Measurements from ENCODE around the gene CD2.

The CD2 gene

GRCh38 chr1:116754198-116754977, at the start of gene CD2:
TSS of gene CD2 (plus strand) at chr1:116754430. CDS start at chr1:116754493, 63 bp downstream.
- DNase-seq: peak; percentile 62 to 67

DNA sequence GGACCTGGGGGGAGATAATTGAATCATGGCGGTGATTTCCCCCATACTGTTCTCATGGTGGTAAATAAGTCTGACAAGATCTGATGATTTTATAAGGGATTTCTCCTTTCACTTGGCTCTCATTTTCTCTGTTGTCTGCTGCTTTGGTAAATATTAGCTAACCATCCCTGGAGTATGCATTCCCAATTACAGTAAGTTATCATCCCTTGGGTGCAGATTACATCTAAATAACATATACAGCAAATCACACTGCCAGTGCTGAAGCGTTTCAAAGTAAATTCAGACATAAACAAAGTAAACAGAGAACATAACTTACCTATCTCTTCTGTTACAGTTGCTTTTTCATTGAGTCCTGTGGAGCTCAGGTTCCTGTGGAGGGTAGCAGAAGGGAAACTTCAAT, 48.1 kb upstream of the CD2 start:
- DNase-seq: no peak

GRCh38 chr1:116706841-116707240, 47.4 kb upstream of the CD2 start:
- DNase-seq: no peak

DNA sequence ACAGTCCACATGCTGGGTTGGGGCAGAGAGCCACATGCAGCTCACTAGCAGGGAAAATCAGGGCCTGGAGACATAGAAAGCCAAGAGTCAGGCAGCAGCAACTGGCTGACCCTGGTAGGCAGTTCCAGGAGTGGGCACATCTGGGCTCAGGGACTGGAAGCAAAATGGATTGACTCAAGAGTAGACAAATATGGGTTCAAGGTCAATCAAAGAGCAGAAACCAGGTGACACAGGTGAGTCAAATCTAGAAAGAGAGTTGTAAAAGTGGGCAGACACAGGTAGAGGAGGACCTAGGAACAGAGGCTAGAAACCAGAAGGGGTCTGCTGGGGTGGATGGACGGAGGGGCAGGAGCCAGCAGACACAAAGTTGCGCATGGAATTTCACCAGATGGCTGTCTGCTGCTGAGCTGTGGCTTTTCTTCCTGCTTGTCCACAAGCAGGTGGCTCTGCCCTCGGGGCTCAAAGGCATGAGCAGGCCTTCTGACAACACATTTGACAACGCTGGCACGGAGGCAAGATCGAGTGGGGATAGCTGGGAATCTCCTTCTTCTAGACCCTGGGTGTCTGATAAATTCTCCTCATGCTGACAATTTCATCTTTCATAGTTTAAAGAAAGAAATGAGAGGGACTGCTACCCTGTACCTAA, 45.9 kb upstream of the CD2 start:
- no peak for DNase-seq

- no peak for DNase-seq
Measured at GRCh38 chr1:116709666-116710167, 44.5 kb upstream of the CD2 start.

GRCh38 chr1:116710420-116711262, 43.6 kb upstream of the CD2 start:
- no peak for DNase-seq

DNA sequence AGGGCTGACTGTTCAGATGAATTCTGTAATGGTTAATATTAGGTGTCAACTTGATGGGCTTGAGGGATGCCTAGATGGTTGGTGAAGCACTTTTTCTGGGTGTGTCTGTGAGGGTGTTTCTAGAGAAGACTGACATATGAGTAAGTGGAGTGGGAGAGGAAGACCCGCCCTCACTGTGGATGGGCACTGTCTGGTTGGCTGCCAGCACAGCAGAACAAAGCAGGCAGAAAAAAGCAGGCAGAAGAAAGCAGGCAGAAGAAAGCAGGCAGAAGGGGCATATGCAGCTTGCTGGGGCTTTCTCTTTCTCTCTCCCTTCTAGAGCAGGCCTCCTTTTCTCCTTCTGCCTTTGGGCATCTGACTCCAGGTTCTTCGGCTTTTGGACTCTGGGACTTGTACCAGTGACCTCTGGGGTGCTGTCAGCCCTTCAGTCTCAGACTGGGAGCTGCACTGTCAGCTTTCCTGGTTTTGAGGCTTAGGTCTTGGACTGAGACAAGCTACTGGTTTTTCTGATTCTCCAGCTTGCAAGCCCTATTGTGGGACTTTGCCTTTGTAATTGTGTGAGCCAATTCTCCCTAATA, 42.9 kb upstream of the CD2 start:
- no peak for DNase-seq

DNA sequence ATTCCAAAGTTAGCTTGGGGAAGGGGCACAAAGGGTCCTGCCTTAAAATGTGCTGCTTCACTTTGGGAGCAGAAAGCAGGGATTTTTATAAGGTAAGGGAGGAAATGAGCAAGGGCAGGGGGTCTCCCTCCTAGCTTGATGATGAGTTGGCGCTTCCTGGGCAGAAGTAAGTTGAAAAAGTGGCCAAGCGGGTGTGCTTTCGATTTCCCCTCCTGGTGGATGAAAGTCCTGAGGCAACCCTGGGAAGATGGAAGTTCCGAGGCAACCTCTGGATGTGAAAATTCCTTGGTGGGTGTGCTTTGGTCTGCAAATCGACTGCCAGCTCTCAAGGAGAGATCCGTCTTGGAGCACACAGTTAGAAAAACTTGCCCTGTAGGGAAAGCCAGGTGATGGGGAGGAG, 41.7 kb upstream of the CD2 start:
- DNase-seq: no peak

- DNase-seq: no peak
Measured at GRCh38 chr1:116713474-116713873, 40.8 kb upstream of the CD2 start.

- DNase-seq: no peak
Measured at GRCh38 chr1:116716391-116716790, 37.8 kb upstream of the CD2 start.

DNA sequence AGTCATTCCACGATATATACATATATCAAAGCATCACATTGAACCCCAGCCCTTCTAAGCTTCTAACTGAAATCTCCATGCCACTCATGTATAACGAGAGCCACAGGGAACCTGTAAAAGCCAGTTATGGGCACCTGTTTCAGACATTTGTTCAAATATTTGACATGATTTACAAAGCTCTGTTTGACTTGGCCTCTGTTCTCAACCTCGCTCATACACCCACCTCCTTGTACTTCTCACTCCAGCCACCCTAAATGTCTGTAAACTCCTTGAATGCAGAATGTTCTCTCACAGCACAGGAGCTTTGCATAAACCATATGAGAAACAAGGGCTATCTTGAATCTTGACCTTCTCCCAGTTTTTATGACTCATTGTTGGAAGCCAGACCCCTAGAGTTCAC, 36.9 kb upstream of the CD2 start:
- no peak for DNase-seq

DNA sequence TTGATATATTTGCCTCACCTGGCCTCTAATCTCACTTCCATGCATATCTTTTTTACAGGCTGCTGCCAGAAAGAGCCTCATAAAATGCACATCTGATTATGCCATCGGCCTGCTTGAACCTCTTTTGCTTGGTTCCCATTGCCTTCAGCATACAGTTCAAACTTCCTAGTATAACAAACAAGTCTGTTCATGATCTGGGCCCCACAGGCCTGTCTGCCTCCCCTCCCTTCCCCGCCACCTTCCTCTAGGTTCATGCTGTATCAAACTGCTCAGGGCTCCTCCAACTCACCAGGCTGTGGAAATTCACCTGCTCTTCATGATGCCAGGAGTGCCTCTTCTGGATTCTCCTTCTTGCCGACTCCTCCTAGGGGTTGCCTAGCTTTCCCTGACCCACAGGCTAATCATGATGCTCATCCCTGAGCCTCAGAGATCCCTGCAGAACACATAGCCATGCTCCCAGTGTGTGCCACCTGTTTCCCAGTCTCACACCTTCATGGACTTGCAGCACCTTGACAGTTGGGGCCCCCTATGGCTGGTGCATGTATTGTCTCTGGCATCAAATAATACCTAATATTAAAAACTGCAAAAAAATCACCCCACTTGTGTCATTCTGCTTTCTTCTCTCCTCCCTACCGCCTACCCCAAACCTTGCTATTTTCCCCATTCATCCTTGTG, 33.7 kb upstream of the CD2 start:
- no peak for DNase-seq

GRCh38 chr1:116721039-116721405, 33.2 kb upstream of the CD2 start:
- DNase-seq: no peak

DNA sequence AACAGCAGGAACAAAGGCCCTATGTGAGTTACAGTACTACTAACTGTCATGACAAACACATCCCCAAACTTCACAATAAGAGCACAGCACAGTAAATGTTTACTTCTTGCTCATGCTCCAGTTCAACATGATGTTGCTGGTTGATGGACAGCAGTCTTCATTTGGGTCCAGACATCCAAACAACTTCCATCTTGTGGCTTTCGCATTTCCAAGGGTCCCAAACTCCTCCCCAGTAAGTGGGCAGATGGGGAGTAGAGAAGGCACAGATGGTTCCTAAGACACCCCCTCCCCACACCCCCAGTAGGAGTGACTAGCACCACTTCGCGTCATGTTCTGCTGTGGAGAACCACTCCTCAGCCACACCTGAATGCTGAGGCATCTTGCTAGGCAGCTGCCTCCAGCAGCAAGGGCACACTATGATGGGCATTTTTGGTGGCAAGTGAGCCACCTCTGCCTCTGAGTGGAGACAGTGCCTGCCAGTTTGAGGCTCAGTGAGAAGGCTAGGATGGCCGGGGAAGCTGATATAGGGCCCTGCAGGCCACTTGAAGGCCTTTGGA, 32.7 kb upstream of the CD2 start:
- DNase-seq: no peak

- no peak for DNase-seq
Measured at GRCh38 chr1:116722016-116722838, 32.0 kb upstream of the CD2 start.

- DNase-seq: peak; percentile 85 to 89
Measured at GRCh38 chr1:116724765-116725375, 29.4 kb upstream of the CD2 start.

DNA sequence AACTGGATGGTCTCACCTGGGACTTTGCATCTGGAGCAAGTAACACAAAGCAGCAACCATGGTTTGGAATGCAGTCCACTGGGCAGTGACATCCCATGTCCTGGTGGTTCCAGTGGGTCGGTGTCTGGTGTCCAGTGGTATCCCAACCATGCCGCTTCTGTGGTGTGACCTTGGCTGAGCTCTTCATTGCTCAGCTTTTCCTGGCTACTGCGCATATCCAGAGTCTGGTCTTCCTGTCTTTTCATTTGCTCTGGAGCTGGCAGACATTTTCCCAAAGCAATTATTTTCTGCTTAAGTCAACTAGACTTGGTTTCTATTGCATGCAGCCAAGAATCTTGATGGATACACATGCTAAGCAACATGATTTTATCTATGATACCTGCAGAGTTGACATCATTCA, 28.4 kb upstream of the CD2 start:
- no peak for DNase-seq

DNA sequence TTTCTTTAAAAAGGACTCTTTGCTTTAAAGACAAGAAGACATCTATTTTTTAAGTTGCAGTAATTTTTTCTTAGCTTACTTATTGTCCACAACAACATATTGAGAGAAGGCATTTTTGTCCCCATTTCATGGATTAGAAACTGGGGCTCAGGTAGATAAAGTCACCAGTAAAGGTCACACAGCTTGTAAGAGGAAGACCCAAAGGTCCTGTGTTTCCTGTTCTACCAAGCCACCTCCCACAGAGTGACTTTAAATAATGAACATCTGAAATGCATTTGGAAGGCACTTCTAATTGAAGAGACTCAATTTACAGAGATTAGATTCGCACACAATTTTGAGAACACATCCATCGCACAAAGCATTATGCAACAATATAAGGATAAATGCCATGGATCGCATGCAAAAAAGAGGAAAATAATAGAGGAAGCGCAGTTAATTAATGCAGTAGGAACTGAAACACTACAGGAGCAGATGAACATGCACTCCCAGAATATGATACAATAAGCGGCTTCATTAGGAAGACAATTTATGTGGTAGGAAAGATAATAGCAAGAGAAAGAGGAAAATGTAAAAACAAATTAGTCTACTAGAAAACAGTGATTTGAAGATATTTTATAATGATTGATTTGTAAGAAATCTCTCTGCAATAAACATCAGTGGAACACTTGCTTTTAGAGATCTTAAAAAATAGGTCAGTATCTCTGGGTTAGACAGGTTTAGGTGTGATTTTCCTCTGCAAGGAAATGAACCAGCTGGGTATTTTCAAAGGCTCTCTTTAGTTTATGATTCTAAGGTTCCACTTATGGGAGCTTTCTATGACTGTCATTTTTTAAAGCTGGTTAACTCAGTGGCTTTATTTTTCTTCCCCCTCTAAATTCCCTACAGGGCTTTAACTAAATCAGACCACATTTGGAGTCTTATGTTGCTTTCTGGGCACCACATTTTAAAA, 27.1 kb upstream of the CD2 start:
- DNase-seq: no peak

- no peak for DNase-seq
Measured at GRCh38 chr1:116731439-116731838, 22.8 kb upstream of the CD2 start.

DNA sequence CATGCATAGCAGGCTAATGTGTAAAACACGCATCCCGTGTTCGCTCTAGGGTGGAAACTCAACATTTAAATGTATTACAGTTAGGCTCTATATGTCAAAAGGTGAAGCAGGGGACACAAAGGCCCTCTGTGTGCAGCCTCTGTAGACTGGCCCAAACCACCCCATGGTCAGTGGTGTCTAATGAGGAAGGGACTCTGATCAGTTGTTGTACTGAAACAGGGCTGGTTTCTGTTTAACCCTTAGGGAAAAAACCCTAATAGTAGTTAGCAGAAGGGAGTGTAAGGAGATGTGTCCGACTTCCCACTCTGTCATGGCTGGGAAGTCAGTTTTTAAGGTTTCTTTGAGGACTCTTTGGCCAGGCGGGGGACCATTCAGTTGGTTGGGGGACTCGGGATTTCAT, 21.5 kb upstream of the CD2 start:
- DNase-seq: no peak
